GM12878 (cell line): ENCODE measurements around the gene SENP3. TPM values are rescaled to one million over a fixed set of nuclear protein-coding genes. Genes with fewer than 3 reads are reported as not detected.

Experiments used
- BHLHE40 ChIP-seq, 2 experiments: fragments of 450-650 bp in 1 of 2; IDR thresholded peaks; 2 replicates each; pipeline ENCODE4 v1.6.1; 2011 to 2017; ENCODE audit warnings: low read depth in 2 of 2, borderline replicate concordance in 1 of 2, improper control_type of control experiment in 1 of 2, low read length in 1 of 2, mild to moderate bottlenecking in 1 of 2
- CEBPB ChIP-seq, 2 experiments: fragments of 150-350 bp in 1 of 2; IDR thresholded peaks; 2 replicates each; pipeline ENCODE4 v1.6.1; 2012 to 2014; ENCODE audit warnings: low read depth in 2 of 2, low read length in 2 of 2, borderline replicate concordance in 1 of 2, inconsistent platforms in 1 of 2
- FOXK2 ChIP-seq: fragments of 450-650 bp; IDR thresholded peaks from 2 replicates; pipeline ENCODE4 v1.6.1; 2017; ENCODE audit warnings: mild to moderate bottlenecking, moderate library complexity
- LARP7 ChIP-seq: fragments of 450-650 bp; IDR thresholded peaks from 2 replicates; pipeline ENCODE4 v1.6.1; 2017; ENCODE audit warnings: mild to moderate bottlenecking
- MLLT1 ChIP-seq: fragments of 450-650 bp; IDR thresholded peaks from 2 replicates; pipeline ENCODE4 v1.6.1; 2016; ENCODE audit warnings: mild to moderate bottlenecking
- MXI1 ChIP-seq: fragments of 150-350 bp; IDR thresholded peaks from 2 replicates; pipeline ENCODE4 v1.6.1; 2011; ENCODE audit warnings: low read depth, mild to moderate bottlenecking, inconsistent platforms, low read length, improper control_type of control experiment
- NR2C2 ChIP-seq: IDR thresholded peaks from 2 replicates; pipeline ENCODE4 v1.6.1; 2011; ENCODE audit warnings: borderline replicate concordance, low read depth; ENCODE audit not compliant: control insufficient read depth, insufficient read length
- SMARCA5 ChIP-seq: fragments of 450-650 bp; IDR thresholded peaks from 2 replicates; pipeline ENCODE4 v1.6.1; 2017; ENCODE audit warnings: mild to moderate bottlenecking
- polyA plus RNA-seq, 11 experiments: library from polyadenylated mRNA; depleted of rRNA in 4 of 11; unstranded in 6 of 11; stranded (reverse) in 5 of 11; fragments of >200 nt; fragmentation: Nextera tagmentation in 4 of 11; fragmentation: Illumina TruSeq in 1 of 11; extraction: Ambion mirVana in 4 of 11; extraction: Trizol in 1 of 11; gene quantifications; 1 replicate in 1 of 11; 2 replicates in 10 of 11; pipeline versions ENCODE4 v1.2.1 to v1.2.3, GENCODE V29; 2011 to 2016; ENCODE audit warnings: inconsistent platforms in 2 of 11, missing spikeins in 2 of 11, low read depth in 1 of 11
- total RNA-seq, 4 experiments: library from RNA; depleted of rRNA in 3 of 4; stranded (reverse); fragments of >200 nt in 3 of 4; fragmentation: Illumina TruSeq in 1 of 4; extraction: Trizol in 1 of 4; gene quantifications; 2 replicates each; pipeline versions ENCODE4 v1.2.1 to v1.2.3, GENCODE V29; 2013 to 2021

Gene SENP3
- total and polyA plus RNA-seq, 10 of the 15 experiments (the other 5 are each of a cell fraction or from before 2014, with no cell fraction given) = 1.8 to 113 (median 72.3) TPM

DNA sequence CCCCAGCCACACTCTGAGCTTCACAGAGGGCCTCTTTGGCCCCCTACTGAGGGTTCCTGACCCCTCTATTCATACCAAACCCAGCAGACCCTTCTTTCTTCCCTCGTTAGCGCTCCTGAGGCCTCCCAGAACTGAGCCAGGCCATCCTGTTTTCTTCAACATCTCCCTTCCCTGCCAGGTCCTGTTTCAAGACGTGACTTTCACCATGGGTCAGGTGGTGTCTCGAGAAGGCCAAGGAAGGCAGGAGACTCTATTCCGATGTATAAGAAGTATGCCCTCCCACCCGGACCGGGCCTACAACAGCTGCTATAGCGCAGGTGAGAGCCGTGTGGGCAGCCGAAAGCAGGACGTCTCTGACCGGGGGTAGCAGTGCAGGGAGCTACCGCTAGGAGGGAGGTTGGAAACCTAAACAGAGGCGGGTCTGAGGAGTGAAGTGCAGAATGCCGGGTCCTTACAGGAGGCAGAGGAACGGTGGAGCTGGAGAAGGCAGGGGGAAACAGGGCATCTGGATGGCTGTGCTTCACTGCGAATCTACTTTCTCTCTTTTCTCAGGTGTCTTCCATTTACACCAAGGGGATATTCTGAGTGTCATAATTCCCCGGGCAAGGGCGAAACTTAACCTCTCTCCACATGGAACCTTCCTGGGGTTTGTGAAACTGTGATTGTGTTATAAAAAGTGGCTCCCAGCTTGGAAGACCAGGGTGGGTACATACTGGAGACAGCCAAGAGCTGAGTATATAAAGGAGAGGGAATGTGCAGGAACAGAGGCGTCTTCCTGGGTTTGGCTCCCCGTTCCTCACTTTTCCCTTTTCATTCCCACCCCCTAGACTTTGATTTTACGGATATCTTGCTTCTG lies 1.3 kb upstream of the SENP3 start (continued):
- TF ChIP-seq MLLT1 (0 out of 2 replicates have a peak, but pooled peaks have one; percentile 12), BHLHE40 (IDR thresholded peaks at IDR 0.05; ENCODE audit: borderline replicate concordance in 1 of 2, low read depth in 2 of 2, low read length in 1 of 2) (peak in 1 of 2 experiments; percentile 22; a peak in 1 of 4 replicates), LARP7 (no peak), NR2C2 (no peak), MXI1 (peak; percentile 43; the same call in 1 of the 2 replicates), FOXK2 (no peak), CEBPB (IDR thresholded peaks at IDR 0.05; ENCODE audit: borderline replicate concordance in 1 of 2, low read depth in 2 of 2, low read length in 2 of 2) (no peak), SMARCA5 (peak; percentile 70; the same call in 1 of the 2 replicates)
